SK-N-SH treated with all-trans-retinoic acid at 6 μM for 48 hours (cell line): ENCODE results near the gene FAF1.

Experiments used
- ATAC-seq: fragments of 200-7000 bp; cut with Tn5 transposase; 3 replicates; pipeline ENCODE4 v1.9.1; 2020; ENCODE audit warnings: mild to moderate bottlenecking, moderate library complexity
- ARNTL ChIP-seq: fragments of 450-650 bp; formaldehyde crosslinking; IDR thresholded peaks from 2 replicates; pipeline ENCODE4 v1.5.0; 2020; ENCODE audit warnings: low read depth, mild to moderate bottlenecking, moderate library complexity, borderline replicate concordance
- BACH2 ChIP-seq: fragments of 250-450 bp; sonication (Bioruptor Pico); IDR thresholded peaks from 2 replicates; pipeline ENCODE4 v1.9.0; 2021; ENCODE audit warnings: mild to moderate bottlenecking, borderline replicate concordance
- CREB5 ChIP-seq: fragments of 250-450 bp; sonication (Bioruptor Pico); IDR thresholded peaks from 2 replicates; pipeline ENCODE4 v1.5.1; 2020; ENCODE audit warnings: low read depth, mild to moderate bottlenecking, moderate library complexity
- CSDC2 ChIP-seq: fragments of 250-450 bp; sonication (Bioruptor Pico); IDR thresholded peaks from 2 replicates; pipeline ENCODE4 v1.5.0; 2020; ENCODE audit warnings: mild to moderate bottlenecking, moderate library complexity
- ESRRG ChIP-seq: fragments of 250-450 bp; sonication (Bioruptor Pico); IDR thresholded peaks from 2 replicates; pipeline ENCODE4 v1.6.1; 2021; ENCODE audit warnings: mild to moderate bottlenecking
- ISL1 ChIP-seq: fragments of 250-450 bp; sonication (Bioruptor Pico); IDR thresholded peaks from 2 replicates; pipeline ENCODE4 v2.1.2; 2022; ENCODE audit warnings: mild to moderate bottlenecking, moderate library complexity
- OSR1 ChIP-seq: fragments of 250-450 bp; sonication (Bioruptor Pico); IDR thresholded peaks from 2 replicates; pipeline ENCODE4 v1.8.0; 2022; ENCODE audit warnings: moderate library complexity, mild to moderate bottlenecking, inconsistent platforms
- PPARA ChIP-seq: fragments of 250-450 bp; sonication (Bioruptor Pico); IDR thresholded peaks from 2 replicates; pipeline ENCODE4 v1.5.0; 2020; ENCODE audit warnings: mild to moderate bottlenecking, borderline replicate concordance
- RARB ChIP-seq: fragments of 250-450 bp; sonication (Bioruptor Pico); IDR thresholded peaks from 2 replicates; pipeline ENCODE4 v1.8.0; 2021; ENCODE audit warnings: mild to moderate bottlenecking, moderate library complexity
- TCF4 ChIP-seq: fragments of 250-450 bp; sonication (Bioruptor Pico); IDR thresholded peaks from 2 replicates; pipeline ENCODE4 v1.8.0; 2021; ENCODE audit warnings: mild to moderate bottlenecking, moderate library complexity, borderline replicate concordance
- TOX ChIP-seq: fragments of 250-450 bp; sonication (Bioruptor Pico); IDR thresholded peaks from 2 replicates; pipeline ENCODE4 v1.8.0; 2021; ENCODE audit warnings: mild to moderate bottlenecking, moderate library complexity, borderline replicate concordance
- TSHZ2 ChIP-seq: fragments of 250-450 bp; sonication (Bioruptor Pico); IDR thresholded peaks from 2 replicates; pipeline ENCODE4 v1.5.0; 2020; ENCODE audit warnings: mild to moderate bottlenecking, moderate library complexity
- ZFP3 ChIP-seq: fragments of 250-450 bp; sonication (Bioruptor Pico); IDR thresholded peaks from 2 replicates; pipeline ENCODE4 v1.5.0; 2020; ENCODE audit warnings: mild to moderate bottlenecking, moderate library complexity
- ZFP30 ChIP-seq: fragments of 450-650 bp; formaldehyde crosslinking; IDR thresholded peaks from 2 replicates; pipeline ENCODE4 v1.5.0; 2022; ENCODE audit warnings: mild to moderate bottlenecking, moderate library complexity
- ZNF565 ChIP-seq: fragments of 450-650 bp; formaldehyde crosslinking; conservative IDR thresholded peaks from 2 replicates; pipeline ENCODE4 v1.5.0; 2020; ENCODE audit warnings: low read depth, mild to moderate bottlenecking, moderate library complexity
- ZNF70 ChIP-seq: fragments of 450-650 bp; formaldehyde crosslinking; IDR thresholded peaks from 2 replicates; pipeline ENCODE4 v1.5.0; 2020; ENCODE audit warnings: mild to moderate bottlenecking, moderate library complexity
- TF ChIP-seq, protein P1 (sequence below): fragments of 250-450 bp; sonication (Bioruptor Pico); IDR thresholded peaks from 2 replicates; pipeline ENCODE4 v1.8.0; 2020; ENCODE audit warnings: mild to moderate bottlenecking, moderate library complexity, borderline replicate concordance

FAF1 gene

DNA sequence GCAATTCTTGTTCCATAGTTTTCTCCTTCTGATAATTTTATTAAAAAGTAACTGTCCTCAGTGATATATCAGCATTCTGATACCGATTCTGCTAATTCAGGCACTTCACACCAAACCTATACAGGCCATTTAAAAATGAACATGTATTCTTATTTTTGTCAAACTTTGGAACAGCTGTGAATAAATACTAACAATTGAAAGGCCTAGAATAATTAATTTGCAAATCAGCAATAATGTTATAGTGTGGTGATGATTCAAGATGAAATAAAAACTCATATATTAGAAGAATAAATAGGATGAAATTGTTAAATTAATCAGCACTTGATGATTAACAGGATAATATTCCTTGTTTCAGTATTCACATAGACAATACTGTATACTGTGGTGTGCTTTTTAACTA, 19.9 kb upstream of the FAF1 start:
- no peak for ATAC-seq
- TF ChIP-seq CREB5 (CRISPR knock-in tag) (no peak), CSDC2 (CRISPR knock-in tag) (no peak), ZFP3 (CRISPR knock-in tag) (no peak), RARB (CRISPR knock-in tag) (no peak), BACH2 (CRISPR knock-in tag) (no peak), ZNF565 (no peak), ZNF70 (CRISPR knock-in tag) (no peak), PPARA (no peak), TSHZ2 (no peak), ISL1 (no peak), ESRRG (CRISPR knock-in tag) (no peak), TOX (CRISPR knock-in tag) (no peak)
- TF ChIP-seq, protein P1, sequence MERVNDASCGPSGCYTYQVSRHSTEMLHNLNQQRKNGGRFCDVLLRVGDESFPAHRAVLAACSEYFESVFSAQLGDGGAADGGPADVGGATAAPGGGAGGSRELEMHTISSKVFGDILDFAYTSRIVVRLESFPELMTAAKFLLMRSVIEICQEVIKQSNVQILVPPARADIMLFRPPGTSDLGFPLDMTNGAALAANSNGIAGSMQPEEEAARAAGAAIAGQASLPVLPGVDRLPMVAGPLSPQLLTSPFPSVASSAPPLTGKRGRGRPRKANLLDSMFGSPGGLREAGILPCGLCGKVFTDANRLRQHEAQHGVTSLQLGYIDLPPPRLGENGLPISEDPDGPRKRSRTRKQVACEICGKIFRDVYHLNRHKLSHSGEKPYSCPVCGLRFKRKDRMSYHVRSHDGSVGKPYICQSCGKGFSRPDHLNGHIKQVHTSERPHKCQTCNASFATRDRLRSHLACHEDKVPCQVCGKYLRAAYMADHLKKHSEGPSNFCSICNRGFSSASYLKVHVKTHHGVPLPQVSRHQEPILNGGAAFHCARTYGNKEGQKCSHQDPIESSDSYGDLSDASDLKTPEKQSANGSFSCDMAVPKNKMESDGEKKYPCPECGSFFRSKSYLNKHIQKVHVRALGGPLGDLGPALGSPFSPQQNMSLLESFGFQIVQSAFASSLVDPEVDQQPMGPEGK (CRISPR knock-in tag): no peak

DNA sequence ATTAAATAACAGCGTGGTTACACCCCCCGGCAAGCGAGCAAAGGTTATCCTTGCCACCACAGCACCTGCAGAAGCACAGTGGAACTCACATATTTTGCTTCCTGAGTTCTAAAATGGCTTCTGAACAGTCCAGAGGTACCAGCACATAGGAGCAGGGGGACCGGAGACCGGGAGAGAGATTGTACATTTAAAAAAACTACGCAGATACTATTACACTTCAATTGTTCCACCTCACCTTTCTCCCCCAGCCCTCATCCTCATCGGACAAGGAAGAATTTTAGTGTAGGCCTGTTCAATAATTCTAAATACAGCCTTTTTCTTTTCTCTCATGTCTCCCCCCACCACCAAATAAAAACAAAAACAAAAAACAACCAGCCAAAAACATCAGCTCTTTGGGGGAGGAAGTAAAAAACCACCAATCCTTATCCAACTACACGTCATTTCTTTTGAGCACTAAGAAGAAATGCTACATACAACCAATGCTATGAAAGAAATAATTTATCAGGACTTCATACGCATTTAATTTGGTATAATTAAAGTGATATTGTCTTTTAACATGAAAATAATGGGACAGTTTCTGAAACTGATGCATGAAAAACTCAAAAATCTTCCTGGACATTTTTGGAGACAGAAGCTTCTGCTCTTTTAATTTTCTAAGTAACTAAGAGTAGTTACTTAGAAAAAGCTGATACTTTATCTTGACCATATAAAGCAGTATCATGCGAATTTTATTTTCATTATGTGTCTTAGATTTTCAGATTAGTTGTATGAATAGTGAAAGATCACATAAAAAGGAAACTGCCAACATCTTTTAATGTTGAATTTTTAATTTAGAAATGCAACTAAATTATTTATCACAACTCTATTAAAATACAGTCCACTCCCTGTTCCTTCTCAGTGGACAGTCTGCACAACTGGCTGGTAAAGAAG, 19.1 kb upstream of the FAF1 start:
- peak; percentile 35 for ATAC-seq
- TF ChIP-seq ESRRG (CRISPR knock-in tag): no peak
- TF ChIP-seq ARNTL (CRISPR knock-in tag): no peak
- no peak for TF ChIP-seq ZNF70 (CRISPR knock-in tag)

DNA sequence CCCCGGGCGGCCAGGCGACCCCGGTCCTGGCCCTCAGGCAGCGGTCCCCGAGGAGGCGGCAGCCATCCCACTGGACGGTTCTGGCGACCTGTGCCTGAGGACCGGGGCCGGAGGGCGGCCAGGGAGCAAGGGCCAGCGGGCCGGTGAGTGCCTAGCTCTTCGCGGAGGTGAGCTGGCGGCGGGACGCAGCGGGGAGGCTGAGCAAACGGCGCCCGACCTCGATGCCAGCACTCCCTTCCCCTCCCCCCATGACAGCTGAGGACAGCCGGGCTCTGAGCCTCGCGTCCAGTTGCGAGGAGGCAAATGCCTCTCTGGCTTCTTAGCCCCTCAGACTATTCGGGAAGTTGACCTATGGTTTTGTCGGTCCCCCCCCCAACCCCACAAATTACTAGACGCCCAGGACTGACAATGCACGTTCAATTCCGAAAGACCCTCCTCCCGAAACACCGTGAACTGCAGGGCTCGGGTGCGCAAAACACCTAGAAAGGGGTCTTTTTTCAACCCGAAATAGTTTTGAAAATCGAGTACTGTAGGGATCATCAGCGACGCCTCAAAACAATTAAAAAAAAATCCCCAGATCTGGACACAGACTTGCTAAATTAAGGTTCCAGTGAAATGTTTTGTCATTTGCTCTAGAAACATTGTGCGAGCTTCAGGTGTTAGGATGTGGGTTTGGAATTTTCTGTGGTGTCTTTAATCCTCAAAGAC, 18.2 kb upstream of the FAF1 start:
- TF ChIP-seq ZFP30 (CRISPR knock-in tag): no peak
- no peak for TF ChIP-seq RARB (CRISPR knock-in tag)
- no peak for TF ChIP-seq CSDC2 (CRISPR knock-in tag)
- TF ChIP-seq TCF4 (CRISPR knock-in tag): no peak
- no peak for TF ChIP-seq ARNTL (CRISPR knock-in tag)
- no peak for TF ChIP-seq ZNF70 (CRISPR knock-in tag)
- TF ChIP-seq TOX (CRISPR knock-in tag): no peak
- TF ChIP-seq CREB5 (CRISPR knock-in tag): no peak
- TF ChIP-seq OSR1 (CRISPR knock-in tag): no peak
- TF ChIP-seq, protein P1 (CRISPR knock-in tag): no peak
- no peak for TF ChIP-seq ZNF565
- TF ChIP-seq ESRRG (CRISPR knock-in tag): no peak
- TF ChIP-seq PPARA: no peak
- TF ChIP-seq BACH2 (CRISPR knock-in tag): no peak
- peak; percentile 50 for ATAC-seq
